ENCODE measurements around the gene TUBA4A.
"Not testable (repeated sequence)": the region's sequence is repeated elsewhere in the genome, so short reads cannot be mapped to it uniquely, and the experiment has no call there.

The TUBA4A gene

DNA sequence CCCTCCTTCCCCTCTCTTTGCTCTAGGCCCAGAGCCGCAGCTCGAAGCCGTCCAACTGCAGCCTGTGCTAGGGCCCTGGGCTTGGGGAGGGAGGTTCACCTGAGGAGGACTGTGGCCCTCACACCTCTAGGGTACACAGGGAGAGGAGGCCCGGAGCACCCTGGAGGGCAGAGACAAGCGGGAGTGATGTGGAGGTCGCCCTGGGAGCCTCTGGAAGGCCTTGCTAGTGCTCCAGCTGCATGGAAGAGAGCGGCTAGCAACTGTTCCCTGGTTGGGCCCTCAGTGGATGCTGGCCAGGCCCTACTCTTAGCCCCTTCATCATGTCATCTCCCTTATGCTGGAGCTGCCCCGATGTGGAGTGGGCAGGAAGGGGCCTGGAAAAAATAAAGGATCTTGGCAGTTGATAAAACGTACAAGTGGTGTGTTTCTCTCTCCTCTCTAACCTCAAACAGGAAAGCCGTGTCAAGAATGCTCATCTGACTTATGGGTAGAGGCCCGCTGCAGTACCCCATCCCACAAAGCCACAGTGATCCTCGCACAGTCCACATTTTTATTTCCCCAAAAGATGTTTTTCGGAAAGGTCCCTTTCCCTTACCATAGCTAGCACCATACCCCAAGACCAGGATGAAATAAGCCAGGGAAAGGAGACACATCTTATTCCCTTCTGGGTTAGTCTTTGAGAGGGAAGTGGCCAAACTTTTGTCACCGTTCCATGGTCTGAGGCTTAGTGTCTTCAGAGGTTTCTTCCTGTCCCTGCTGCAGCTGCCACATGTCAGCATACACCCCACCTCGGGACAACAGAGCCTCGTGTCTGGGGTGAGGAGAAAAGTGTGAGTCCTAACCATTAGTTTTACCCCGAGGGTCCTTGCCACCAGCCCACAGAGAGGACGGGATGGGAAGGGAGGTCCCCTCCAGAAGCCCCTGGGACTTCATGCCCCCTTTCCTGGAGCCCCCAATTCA lies 44.2 kb downstream of the TUBA4A start:
- no peak for DNase-seq

DNA sequence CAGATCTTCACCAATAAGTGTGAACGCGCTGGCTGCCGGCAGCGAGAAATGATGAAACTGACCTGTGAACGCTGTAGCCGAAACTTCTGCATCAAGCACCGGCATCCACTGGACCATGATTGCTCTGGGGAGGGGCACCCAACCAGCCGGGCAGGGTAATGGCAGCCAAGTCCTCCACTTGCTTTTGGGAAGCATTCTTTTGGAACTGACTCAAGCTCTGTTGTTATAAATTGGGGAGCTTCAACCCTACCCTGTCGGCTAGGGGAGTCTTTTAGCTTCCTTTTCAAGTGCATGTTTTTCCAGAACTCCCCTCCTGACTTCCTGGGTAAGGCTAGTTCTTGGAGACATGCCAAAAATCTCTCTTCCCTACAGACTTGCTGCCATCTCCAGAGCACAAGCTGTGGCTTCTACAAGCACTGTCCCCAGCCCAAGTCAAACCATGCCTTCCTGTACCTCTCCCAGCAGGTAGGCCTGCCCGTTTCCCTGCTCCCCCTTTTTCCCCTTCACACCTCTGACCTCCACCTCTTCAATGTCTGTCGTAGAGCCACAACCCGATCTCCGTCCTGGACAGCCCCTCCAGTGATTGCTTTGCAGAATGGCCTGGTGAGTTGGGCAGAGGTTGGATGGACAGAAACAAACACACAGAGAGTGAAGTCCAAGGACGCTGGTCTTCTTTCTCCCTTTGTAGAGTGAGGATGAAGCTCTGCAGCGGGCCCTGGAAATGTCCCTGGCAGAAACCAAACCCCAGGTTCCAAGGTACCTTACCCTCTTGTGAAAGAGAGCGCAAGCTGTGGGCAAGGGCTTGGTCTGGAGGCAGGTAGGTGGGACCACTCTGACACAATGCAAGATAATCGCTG lies 45.6 kb downstream of the TUBA4A start:
- no peak for DNase-seq

DNA sequence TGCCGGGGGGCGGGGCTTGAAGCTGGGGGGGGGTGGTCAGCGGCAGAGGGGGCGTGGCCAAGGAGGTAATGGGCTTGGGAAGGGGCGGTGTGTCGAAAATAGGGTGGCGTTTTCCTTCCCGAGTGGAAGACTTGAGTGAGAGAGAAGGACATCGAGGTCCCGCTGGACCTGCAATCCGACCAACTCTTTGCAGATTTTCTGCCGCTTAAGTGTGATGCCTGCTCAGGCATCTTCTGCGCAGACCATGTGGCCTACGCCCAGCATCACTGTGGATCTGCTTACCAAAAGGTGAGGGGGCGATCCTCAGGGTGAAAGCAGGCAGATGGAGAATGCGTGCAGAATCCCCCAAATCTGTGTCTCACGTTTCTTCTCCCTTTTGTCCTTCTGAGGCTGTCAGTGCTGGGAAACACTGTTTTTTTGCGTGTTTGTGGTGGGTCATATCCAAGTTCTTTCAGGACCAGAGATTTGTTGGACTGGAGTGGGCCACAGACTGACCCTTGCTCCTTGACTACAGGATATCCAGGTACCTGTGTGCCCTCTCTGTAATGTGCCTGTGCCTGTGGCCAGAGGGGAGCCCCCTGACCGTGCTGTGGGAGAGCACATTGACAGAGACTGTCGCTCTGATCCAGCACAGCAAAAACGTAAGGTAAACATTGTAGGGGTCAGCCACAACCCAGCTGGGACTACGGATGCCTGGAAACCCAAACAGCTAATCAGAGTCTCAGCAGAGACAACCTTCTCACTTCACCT lies 46.4 kb downstream of the TUBA4A start:
- no peak for DNase-seq

DNA sequence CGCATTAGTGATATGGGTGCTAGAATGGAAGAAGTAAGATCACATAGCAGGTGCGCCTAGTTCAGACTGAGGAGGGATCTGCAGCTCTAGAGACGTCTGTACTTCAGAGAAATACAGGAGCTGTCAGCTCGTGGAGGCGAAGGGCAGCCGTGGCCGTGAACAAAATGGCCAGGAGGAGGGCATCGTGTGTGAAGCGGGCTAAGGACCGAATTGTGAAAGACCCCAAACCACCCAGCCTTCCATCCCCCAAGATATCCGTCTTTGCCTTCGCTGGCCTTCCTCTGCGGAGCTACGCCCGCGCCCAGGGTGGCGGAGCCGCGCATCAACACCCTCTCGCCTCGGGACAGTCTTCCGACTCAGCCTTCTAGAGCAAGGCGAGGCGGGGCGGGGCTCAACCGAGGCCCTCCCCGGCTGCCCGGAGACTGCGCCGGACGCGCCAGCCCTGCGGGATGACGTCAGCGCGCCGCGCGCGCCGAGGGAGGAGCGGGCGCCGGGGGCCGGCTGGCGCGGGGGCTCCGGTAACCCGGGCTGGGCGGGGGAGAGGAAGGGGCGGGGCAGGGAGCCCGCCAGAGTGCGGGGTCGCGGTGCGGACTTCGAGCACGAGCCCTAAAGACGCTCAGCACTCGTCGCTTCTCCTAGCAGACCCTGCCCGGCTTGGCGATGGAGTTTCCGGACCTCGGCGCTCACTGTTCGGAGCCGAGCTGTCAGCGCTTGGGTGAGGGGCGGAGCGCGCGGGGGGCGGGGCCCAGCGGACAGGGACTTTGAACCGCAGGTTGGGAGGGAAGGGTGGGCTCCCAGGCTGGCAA lies 47.2 kb downstream of the TUBA4A start, which contains the start of gene ZFAND2B:
Gene ZFAND2B, plus strand, starts transcription at position 455 of the 806 bp plus-strand sequence. Its CDS starts 206 bp downstream, at position 661.
- DNase-seq: peak; percentile 95

DNA sequence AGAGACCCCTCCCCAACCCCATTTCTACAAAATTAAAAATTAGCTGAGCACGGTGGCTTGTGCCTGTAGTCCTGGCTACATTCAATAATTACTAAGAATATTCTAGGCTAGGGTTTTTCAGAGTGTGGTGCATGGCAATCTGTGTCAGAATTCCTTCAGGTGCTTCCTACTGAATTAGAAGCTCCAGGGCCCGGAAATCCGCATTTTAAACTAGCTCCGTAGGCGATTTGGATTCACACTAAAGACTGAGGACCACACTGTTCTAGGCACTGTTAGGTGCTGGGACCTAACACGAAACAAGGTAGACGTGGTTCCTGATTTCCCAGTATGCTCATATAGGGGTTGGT lies 47.8 kb downstream of the TUBA4A start:
- DNase-seq: no peak

DNA sequence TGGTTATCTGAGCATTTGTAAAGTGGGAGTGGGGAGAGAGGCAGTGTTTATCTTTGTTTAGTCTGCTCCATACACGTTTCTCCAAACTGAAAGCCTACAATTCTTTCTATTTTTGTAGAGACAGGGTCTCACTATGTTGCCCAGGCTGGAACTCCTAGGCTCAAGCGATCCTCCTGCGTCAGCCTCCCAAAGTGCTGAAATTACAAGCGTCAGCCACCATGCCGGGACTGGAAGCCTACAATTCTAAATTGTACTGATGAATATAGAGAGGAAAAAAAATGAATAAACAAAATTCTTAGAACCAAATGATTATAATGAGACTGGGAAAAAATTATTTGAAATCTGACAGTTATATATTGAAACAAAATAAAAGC lies 48.6 kb downstream of the TUBA4A start:
- no peak for DNase-seq

DNA sequence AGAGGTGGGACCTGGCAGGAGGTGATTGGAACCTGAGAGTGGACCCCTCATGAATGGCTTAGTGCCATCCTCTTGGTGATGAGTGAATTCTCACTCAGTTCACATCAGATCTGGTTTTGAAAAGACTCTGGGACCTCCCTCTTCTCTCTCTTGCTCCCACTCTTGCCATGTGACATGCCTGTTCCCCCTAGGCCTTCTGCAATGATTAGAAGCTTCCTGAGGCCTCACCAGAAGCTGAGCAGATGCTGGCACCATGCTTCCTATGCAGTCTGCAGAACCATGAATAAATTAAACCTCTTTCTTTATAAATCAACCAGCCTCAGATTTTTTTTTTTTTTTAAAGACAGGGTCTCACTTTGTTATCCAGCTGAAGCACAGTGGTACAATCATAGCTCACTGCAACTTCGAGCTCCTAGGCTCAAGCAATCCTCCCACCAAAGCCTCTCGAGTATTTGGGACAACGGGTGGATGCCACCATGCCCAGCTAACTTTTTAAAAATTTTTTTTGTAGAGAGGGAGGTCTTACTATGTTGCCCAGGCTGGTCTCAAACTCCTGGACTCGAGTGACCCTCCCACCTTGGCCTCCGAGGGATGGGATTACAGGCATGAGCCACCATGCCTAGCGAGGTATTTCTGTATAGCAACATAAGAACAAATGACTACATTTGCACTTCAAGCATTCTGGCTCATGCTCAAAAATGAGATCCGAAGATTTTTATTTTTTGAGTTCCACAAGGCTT lies 49.1 kb downstream of the TUBA4A start:
- DNase-seq: no peak

DNA sequence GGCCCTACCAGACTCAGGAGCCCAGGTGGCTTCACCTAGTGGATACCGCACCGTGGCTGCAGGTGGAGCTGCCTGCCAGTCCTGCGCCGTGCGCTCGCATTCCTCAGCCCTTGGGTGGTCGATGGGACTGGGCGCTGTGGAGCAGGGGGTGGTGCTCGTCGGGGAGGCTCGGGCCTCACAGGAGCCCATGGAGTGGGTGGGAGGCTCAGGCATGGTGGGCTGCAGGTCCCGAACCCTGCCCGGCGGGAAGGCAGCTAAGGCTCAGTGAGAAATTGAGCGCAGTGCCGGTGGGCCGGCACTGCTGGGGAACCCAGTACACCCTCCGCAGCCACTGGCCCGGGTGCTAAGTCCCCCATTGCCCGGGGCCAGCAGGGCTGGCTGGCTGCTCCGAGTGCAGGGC lies 52.4 kb downstream of the TUBA4A start:
- DNase-seq: not testable (repeated sequence)

DNA sequence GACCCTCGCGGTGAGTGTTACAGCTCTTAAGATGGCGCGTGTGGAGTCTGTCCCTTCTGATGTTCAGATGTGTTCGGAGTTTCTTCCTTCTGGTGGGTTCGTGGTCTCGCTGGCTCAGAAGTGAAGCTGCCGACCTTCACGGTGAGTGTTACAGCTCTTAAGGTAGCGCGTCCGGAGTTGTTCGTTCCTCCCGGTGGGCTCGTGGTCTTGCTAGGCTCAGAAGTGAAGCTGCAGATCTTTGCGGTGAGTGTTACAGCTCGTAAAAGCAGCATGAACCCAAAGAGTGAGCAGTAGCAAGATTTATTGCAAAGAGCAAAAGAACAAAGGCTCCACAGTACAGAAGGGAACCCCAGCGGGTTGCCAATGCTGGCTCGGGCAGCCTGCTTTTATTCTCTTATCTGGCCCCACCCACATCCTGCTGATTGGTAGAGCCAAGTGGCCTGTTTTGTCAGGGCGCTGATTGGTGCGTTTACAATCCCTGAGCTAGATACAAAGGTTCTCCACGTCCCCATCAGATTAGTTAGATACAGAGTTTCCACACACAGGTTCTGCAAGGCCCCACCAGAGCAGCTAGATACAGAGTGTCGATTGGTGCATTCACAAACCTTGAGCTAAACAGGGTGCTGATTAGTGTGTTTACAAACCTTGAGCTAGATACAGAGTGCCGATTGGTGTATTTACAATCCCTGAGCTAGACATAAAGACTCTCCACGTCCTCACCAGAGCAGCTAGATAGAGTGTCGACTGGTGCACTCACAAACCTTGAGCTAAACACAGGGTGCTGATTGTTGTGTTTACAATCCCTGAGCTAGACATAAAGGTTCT lies 53.0 kb downstream of the TUBA4A start:
- peak; percentile 41 for DNase-seq

Data from activated gamma-delta T cell treated with Interleukin-2 at 50 U/mL for 16 hours (primary cell).